Measurements from ENCODE around the gene PLRG1. TPM values are rescaled to one million over a fixed set of nuclear protein-coding genes. Genes with fewer than 3 reads are reported as not detected.

PLRG1 gene
- total and polyA plus RNA-seq, 2 of the 8 experiments (the other 6 are each of a cell fraction or from before 2014, with no cell fraction given), result 63.5 to 108 TPM

DNA sequence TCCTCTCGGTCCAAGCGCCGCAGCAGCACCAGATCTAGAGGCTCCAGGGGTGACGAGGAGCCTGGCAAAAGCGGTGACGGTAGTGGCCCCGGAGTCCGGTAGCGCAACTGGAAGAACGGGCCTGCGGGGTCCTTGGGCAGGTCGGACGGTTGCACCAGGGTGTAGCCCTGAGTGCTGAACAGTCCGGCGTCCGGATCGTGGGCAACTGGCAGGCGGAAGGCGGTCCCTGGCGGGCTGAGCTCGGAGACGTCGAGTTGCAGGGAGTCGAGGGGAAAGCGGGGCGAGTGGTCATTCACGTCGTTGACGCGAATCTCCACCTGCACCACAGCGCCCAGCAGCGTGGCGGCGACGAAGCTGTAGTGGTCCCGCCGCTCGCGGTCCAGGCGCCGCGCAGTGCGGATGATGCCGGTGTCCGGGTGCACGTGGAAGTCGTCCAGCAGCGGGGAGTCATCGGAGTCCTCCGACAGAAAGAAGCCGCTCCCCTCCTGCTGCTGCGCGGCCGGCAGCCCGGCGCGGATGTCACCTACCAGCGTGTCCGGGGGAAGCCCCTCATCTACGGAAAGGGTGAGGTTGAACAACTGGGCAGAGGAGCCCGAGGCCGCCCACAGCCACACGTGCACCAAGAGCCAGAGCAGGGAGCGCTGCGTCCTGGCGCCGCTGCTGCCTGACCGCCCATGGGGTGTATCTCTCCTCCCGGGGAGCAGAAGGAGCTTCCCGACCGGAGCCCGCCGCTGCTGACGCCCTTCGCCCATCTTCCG, 59.4 kb downstream of the PLRG1 start (continued):
- TF ChIP-seq CHD7 (IDR thresholded peaks at IDR 0.05; ENCODE audit: insufficient replicate concordance, low read length) (no peak), RBBP5 (IDR thresholded peaks at IDR 0.05; ENCODE audit: borderline replicate concordance, low read depth, low read length) (peak; percentile 50; the same call in 1 of the 2 replicates), FOSL1 (IDR thresholded peaks at IDR 0.05; ENCODE audit: insufficient read depth, low read depth, low read length) (no peak), EGR1 (IDR thresholded peaks at IDR 0.05; ENCODE audit: borderline replicate concordance, low read depth, low read length) (no peak), POU5F1 (IDR thresholded peaks at IDR 0.05; ENCODE audit: low read depth, low read length) (no peak), CBX8 (IDR thresholded peaks at IDR 0.05; ENCODE audit: borderline replicate concordance, low read depth, low read length) (no peak), HDAC2 (IDR thresholded peaks at IDR 0.05; ENCODE audit: borderline replicate concordance in 1 of 2, low read depth in 2 of 2, low read length in 2 of 2) (no peak; a peak in 1 of 4 replicates)
- TF ChIP-seq, protein P1, sequence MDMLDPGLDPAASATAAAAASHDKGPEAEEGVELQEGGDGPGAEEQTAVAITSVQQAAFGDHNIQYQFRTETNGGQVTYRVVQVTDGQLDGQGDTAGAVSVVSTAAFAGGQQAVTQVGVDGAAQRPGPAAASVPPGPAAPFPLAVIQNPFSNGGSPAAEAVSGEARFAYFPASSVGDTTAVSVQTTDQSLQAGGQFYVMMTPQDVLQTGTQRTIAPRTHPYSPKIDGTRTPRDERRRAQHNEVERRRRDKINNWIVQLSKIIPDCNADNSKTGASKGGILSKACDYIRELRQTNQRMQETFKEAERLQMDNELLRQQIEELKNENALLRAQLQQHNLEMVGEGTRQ (IDR thresholded peaks at IDR 0.05; ENCODE audit: low read length), result no peak

Measured in H1 (cell line).